ACC112 (cell line): ENCODE measurements around the gene FSIP1.

Experiments
- H2AFZ ChIP-seq: fragments of 200-600 bp; sonication (generic); one replicate; pipeline ENCODE4 v1.6.0; 2017; ENCODE audit warnings: antibody characterized with exemption, low read length; ENCODE audit not compliant: unreplicated experiment
- H3K27ac ChIP-seq: fragments of 200-600 bp; sonication (generic); 2 replicates; pipeline ENCODE4 v1.5.1; 2014; ENCODE audit warnings: low read depth, mild to moderate bottlenecking, antibody characterized with exemption, low read length, moderate library complexity
- H3K27me3 ChIP-seq: fragments of 200-600 bp; sonication (generic); 2 replicates; pipeline ENCODE4 v1.6.1; 2014; ENCODE audit warnings: mild to moderate bottlenecking, antibody characterized with exemption, low read length, moderate library complexity, mixed read lengths; ENCODE audit not compliant: insufficient read depth
- H3K36me3 ChIP-seq: fragments of 200-600 bp; sonication (generic); 2 replicates; pipeline ENCODE4 v1.6.1; 2016; ENCODE audit warnings: mild to moderate bottlenecking, antibody characterized with exemption, low read length, moderate library complexity, mixed read lengths; ENCODE audit not compliant: insufficient read depth
- H3K4me1 ChIP-seq: fragments of 200-600 bp; sonication (generic); one replicate; pipeline ENCODE4 v1.6.1; 2016; ENCODE audit warnings: low read length, mixed read lengths; ENCODE audit not compliant: insufficient read depth, unreplicated experiment, control insufficient read depth
- H3K4me3 ChIP-seq: fragments of 200-600 bp; sonication (generic); 2 replicates; pipeline ENCODE4 v1.5.1; 2014; ENCODE audit warnings: mild to moderate bottlenecking, low read depth, low read length
- H3K79me2 ChIP-seq: fragments of 200-600 bp; sonication (generic); one replicate; pipeline ENCODE4 v1.6.0; 2016; ENCODE audit warnings: low read length; ENCODE audit not compliant: control insufficient read depth, unreplicated experiment, insufficient read depth

FSIP1 gene

GRCh38 chr15:39761006-39761405 is 21.6 kb downstream of the FSIP1 start:
- Histone ChIP-seq H3K27ac (no peak overlapping the region), H3K4me3 (no peak overlapping the region), H3K79me2 (no peaks in the 10 kb centered on the region)

GRCh38 chr15:39756806-39757522 is 25.7 kb downstream of the FSIP1 start:
- Histone ChIP-seq H3K4me3 (no peak overlapping the region), H3K79me2 (no peaks in the 10 kb centered on the region), H3K36me3 (no peaks in the 10 kb centered on the region), H3K4me1 (no peaks in the 10 kb centered on the region), H3K27me3 (no peaks in the 10 kb centered on the region), H3K27ac (no peak overlapping the region), H2AFZ (no peak overlapping the region)

More at GRCh38 chr15:39761006-39761405, 21.6 kb downstream of the FSIP1 start:
- H2AFZ ChIP-seq = no peak overlapping the region
- no peaks in the 10 kb centered on the region for H3K27me3 ChIP-seq
- H3K4me1 ChIP-seq = no peaks in the 10 kb centered on the region
- H3K36me3 ChIP-seq = no peaks in the 10 kb centered on the region

- Histone ChIP-seq H3K36me3 (no peaks in the 10 kb centered on the region), H3K27ac (no peak overlapping the region), H3K27me3 (no peaks in the 10 kb centered on the region), H2AFZ (no peak overlapping the region), H3K4me1 (peaks cover 7% of the 10 kb centered on the region), H3K4me3 (no peak overlapping the region), H3K79me2 (no peaks in the 10 kb centered on the region)
These were observed 29.6 kb downstream of the FSIP1 start for GRCh38 chr15:39752991-39753390.

- no peaks in the 10 kb centered on the region for H3K27me3 ChIP-seq
- no peaks in the 10 kb centered on the region for H3K36me3 ChIP-seq
- H3K79me2 ChIP-seq = no peaks in the 10 kb centered on the region
- no peak overlapping the region for H3K4me3 ChIP-seq
- no peak overlapping the region for H3K27ac ChIP-seq
- H3K4me1 ChIP-seq = peaks cover 15% of the 10 kb centered on the region
- no peak overlapping the region for H2AFZ ChIP-seq
These were observed 30.4 kb downstream of the FSIP1 start for GRCh38 chr15:39752246-39752645.

GRCh38 chr15:39748276-39748675 is 34.4 kb downstream of the FSIP1 start:
- peak overlapping the region; percentile 16 for H2AFZ ChIP-seq
- H3K27me3 ChIP-seq = no peaks in the 10 kb centered on the region
- peaks cover 26% of the 10 kb centered on the region for H3K4me1 ChIP-seq
- H3K79me2 ChIP-seq = no peaks in the 10 kb centered on the region
- H3K27ac ChIP-seq = no peak overlapping the region
- no peaks in the 10 kb centered on the region for H3K36me3 ChIP-seq
- peak overlapping the region; percentile 28; the same call in 1 of the 2 replicates for H3K4me3 ChIP-seq

- no peaks in the 10 kb centered on the region for H3K36me3 ChIP-seq
- peaks cover 26% of the 10 kb centered on the region for H3K4me1 ChIP-seq
- no peaks in the 10 kb centered on the region for H3K79me2 ChIP-seq
- no peak overlapping the region for H3K4me3 ChIP-seq
- no peak overlapping the region for H2AFZ ChIP-seq
- H3K27ac ChIP-seq = peak overlapping the region; percentile 40
- H3K27me3 ChIP-seq = no peaks in the 10 kb centered on the region
These were observed 35.3 kb downstream of the FSIP1 start for GRCh38 chr15:39747326-39747725.

- peak overlapping the region; percentile 40 for H3K27ac ChIP-seq
- no peaks in the 10 kb centered on the region for H3K36me3 ChIP-seq
- H3K27me3 ChIP-seq = no peaks in the 10 kb centered on the region
- no peak overlapping the region for H2AFZ ChIP-seq
- H3K79me2 ChIP-seq = no peaks in the 10 kb centered on the region
- H3K4me1 ChIP-seq = peaks cover 26% of the 10 kb centered on the region
- H3K4me3 ChIP-seq = no peak overlapping the region
These were observed 35.8 kb downstream of the FSIP1 start for GRCh38 chr15:39746714-39747276.

- H3K27ac ChIP-seq = no peak overlapping the region
- no peak overlapping the region for H2AFZ ChIP-seq
- H3K27me3 ChIP-seq = no peaks in the 10 kb centered on the region
- no peak overlapping the region for H3K4me3 ChIP-seq
- no peaks in the 10 kb centered on the region for H3K36me3 ChIP-seq
- peaks cover 26% of the 10 kb centered on the region for H3K4me1 ChIP-seq
- H3K79me2 ChIP-seq = no peaks in the 10 kb centered on the region
These were observed 36.5 kb downstream of the FSIP1 start for GRCh38 chr15:39746176-39746575.

- no peak overlapping the region for H3K4me3 ChIP-seq
- H3K79me2 ChIP-seq = no peaks in the 10 kb centered on the region
- H3K27ac ChIP-seq = no peak overlapping the region
- H3K4me1 ChIP-seq = peaks cover 26% of the 10 kb centered on the region
- no peak overlapping the region for H2AFZ ChIP-seq
- no peaks in the 10 kb centered on the region for H3K36me3 ChIP-seq
- H3K27me3 ChIP-seq = no peaks in the 10 kb centered on the region
These were observed 37.2 kb downstream of the FSIP1 start for GRCh38 chr15:39745415-39745814.

GRCh38 chr15:39744334-39745103 is 38.1 kb downstream of the FSIP1 start:
- H3K27me3 ChIP-seq = no peaks in the 10 kb centered on the region
- no peak overlapping the region for H3K27ac ChIP-seq
- no peak overlapping the region for H2AFZ ChIP-seq
- peaks cover 26% of the 10 kb centered on the region for H3K4me1 ChIP-seq
- no peak overlapping the region for H3K4me3 ChIP-seq
- no peaks in the 10 kb centered on the region for H3K79me2 ChIP-seq
- no peaks in the 10 kb centered on the region for H3K36me3 ChIP-seq
